Suprapubic skin (tissue), 4 donors: ENCODE data around the gene NKAP.
"Not testable (repeated sequence)": the region's sequence is repeated elsewhere in the genome, so short reads cannot be mapped to it uniquely, and the experiment has no call there.

ENCODE experiments used
- CTCF ChIP-seq, 2 donors: fragments of 200-600 bp in 1 of 2; fragments of 450-650 bp in 1 of 2; sonication (generic) in 1 of 2; IDR thresholded peaks; one replicate each; pipeline ENCODE4 v1.5.1; 2016 to 2019; ENCODE audit warnings: antibody characterized with exemption in 2 of 2, mild to moderate bottlenecking in 1 of 2, moderate library complexity in 1 of 2
- EP300 ChIP-seq: sonication (generic); formaldehyde crosslinking; IDR thresholded peaks from one replicate; pipeline ENCODE4 v1.6.1; 2017; ENCODE audit warnings: antibody characterized with exemption
- POLR2A ChIP-seq, 2 donors: fragments of 450-650 bp; IDR thresholded peaks; one replicate each; pipeline ENCODE4 v1.6.1; 2017; ENCODE audit warnings: antibody characterized with exemption in 2 of 2, mild to moderate bottlenecking in 2 of 2, moderate library complexity in 2 of 2
- POLR2AphosphoS5 ChIP-seq, 3 donors: sonication (generic); formaldehyde crosslinking; IDR thresholded peaks; one replicate each; pipeline ENCODE4 v1.6.1; 2017; ENCODE audit warnings: antibody characterized with exemption in 3 of 3

- not testable (repeated sequence) for TF ChIP-seq POLR2A (IDR thresholded peaks at IDR 0.05); CTCF (IDR thresholded peaks at IDR 0.05); POLR2AphosphoS5 (IDR thresholded peaks at IDR 0.05); EP300
These were observed 21.2 kb downstream of the NKAP start for GRCh38 chrX:119922391-119922790.
